ENCODE measurements around the gene ASTN2.
"Not testable (repeated sequence)": the region's sequence is repeated elsewhere in the genome, so short reads cannot be mapped to it uniquely, and the experiment has no call there.

- not testable (repeated sequence) for TF ChIP-seq CTCF (IDR thresholded peaks at IDR 0.05; ENCODE audit: low read depth, low read length, missing input control); TAF1 (conservative IDR thresholded peaks at IDR 0.05); JUND (IDR thresholded peaks at IDR 0.05); RAD21 (IDR thresholded peaks at IDR 0.05); ATF3 (IDR thresholded peaks at IDR 0.05); HNF4A (conservative IDR thresholded peaks at IDR 0.05); YY1 (IDR thresholded peaks at IDR 0.05)
Observed at GRCh38 chr9:116888476-116888875, 526.4 kb downstream of the ASTN2 start.

Measured in liver (tissue), 3 donors.